CD8-positive, alpha-beta memory T cell (primary cell): Measurements from ENCODE around the gene TEX35. TPM values are rescaled to one million over a fixed set of nuclear protein-coding genes. Genes with fewer than 3 reads are reported as not detected.

Experiments
- CTCF ChIA-PET: fragments of 350-600 bp; sonication (Branson Sonifier 250); formaldehyde crosslinking; loops from one replicate; lab custom pipeline; 2021; ENCODE audit warnings: antibody characterized with exemption; lab: Charles Lee
- POLR2A ChIA-PET: fragments of 350-600 bp; sonication (Branson Sonifier 250); formaldehyde crosslinking; loops from one replicate; lab custom pipeline; 2021; ENCODE audit warnings: antibody characterized with exemption; lab: Charles Lee
- DNase-seq, 5 donors: peaks; one replicate each; pipeline versions ENCODE4 v3.0.0 to v3.0.0-alpha.2; 2020 to 2022; ENCODE audit warnings: mixed read lengths in 1 of 5
- H3K27ac ChIP-seq: one replicate; pipeline ENCODE4 v1.7.0; 2013; ENCODE audit warnings: low read depth, mild to moderate bottlenecking, low read length, moderate library complexity
- H3K27me3 ChIP-seq: 2 replicates; pipeline ENCODE4 v1.7.0; 2013; ENCODE audit warnings: low read length, mild to moderate bottlenecking; ENCODE audit not compliant: insufficient read depth, poor library complexity, severe bottlenecking
- H3K36me3 ChIP-seq: 2 replicates; pipeline ENCODE4 v1.7.0; 2013; ENCODE audit warnings: mild to moderate bottlenecking, low read length, moderate library complexity; ENCODE audit not compliant: insufficient read depth
- H3K4me1 ChIP-seq: 2 replicates; pipeline ENCODE4 v1.7.0; 2013; ENCODE audit warnings: mild to moderate bottlenecking, low read length, moderate library complexity; ENCODE audit not compliant: insufficient read depth
- H3K4me3 ChIP-seq: 2 replicates; pipeline ENCODE4 v1.7.0; 2013; ENCODE audit warnings: mild to moderate bottlenecking, low read length
- H3K9me3 ChIP-seq: 2 replicates; pipeline ENCODE4 v1.7.0; 2013; ENCODE audit warnings: mild to moderate bottlenecking, low read length
- H3K27ac Mint-ChIP-seq, 8 donors: one replicate each; pipeline ENCODE4 v1.8.0; 2020 to 2021; ENCODE audit warnings: mixed read lengths in 8 of 8, mild to moderate bottlenecking in 6 of 8, inconsistent platforms in 3 of 8, moderate library complexity in 3 of 8
- H3K27me3 Mint-ChIP-seq, 2 donors: one replicate each; pipeline ENCODE4 v1.8.0; 2020 to 2021; ENCODE audit warnings: mixed read lengths in 2 of 2, mild to moderate bottlenecking in 1 of 2, moderate library complexity in 1 of 2
- H3K36me3 Mint-ChIP-seq, 3 donors: one replicate each; pipeline ENCODE4 v1.8.0; 2020 to 2021; ENCODE audit warnings: mixed read lengths in 3 of 3, inconsistent platforms in 1 of 3, mild to moderate bottlenecking in 1 of 3
- H3K4me1 Mint-ChIP-seq, 3 donors: one replicate each; pipeline ENCODE4 v1.8.0; 2020 to 2021; ENCODE audit warnings: mixed read lengths in 3 of 3, inconsistent platforms in 1 of 3, mild to moderate bottlenecking in 1 of 3
- H3K4me3 Mint-ChIP-seq, 7 donors: one replicate each; pipeline ENCODE4 v1.8.0; 2020 to 2021; ENCODE audit warnings: mixed read lengths in 7 of 7, mild to moderate bottlenecking in 6 of 7, moderate library complexity in 4 of 7, inconsistent platforms in 2 of 7
- H3K9me3 Mint-ChIP-seq, 5 donors: one replicate each; pipeline ENCODE4 v1.8.0; 2020 to 2022; ENCODE audit warnings: mixed read lengths in 5 of 5, mild to moderate bottlenecking in 3 of 5, moderate library complexity in 2 of 5, inconsistent platforms in 1 of 5
- polyA plus RNA-seq: library from polyadenylated mRNA; unstranded; fragments of 300-500 nt; fragmentation: Illumina TruSeq; gene quantifications from one replicate; pipeline ENCODE4 v1.2.3, GENCODE V29; 2021
- total RNA-seq, 2 experiments: library from RNA; stranded (reverse); gene quantifications; one replicate each; pipeline ENCODE4 v1.2.3, GENCODE V29; 2021

Gene TEX35
- total and polyA plus RNA-seq, 3 experiments from 2014 or later: not detected

GRCh38 chr1:178495741-178496409 is 17.0 kb upstream of the TEX35 start:
- no peak overlapping the region for H3K27ac Mint-ChIP-seq
- POLR2A ChIA-PET: no interaction called here
- H3K4me3 Mint-ChIP-seq: no peak overlapping the region
- Histone ChIP-seq H3K4me1 (no peaks in the 10 kb centered on the region), H3K27me3 (no peaks in the 10 kb centered on the region), H3K36me3 (no peaks in the 10 kb centered on the region), H3K27ac (no peak overlapping the region), H3K4me3 (no peak overlapping the region), H3K9me3 (no peaks in the 10 kb centered on the region)
- no peaks in the 10 kb centered on the region for H3K36me3 Mint-ChIP-seq
- peaks cover 0 to 3% of the 10 kb centered on the region in 2 donors for H3K27me3 Mint-ChIP-seq
- CTCF ChIA-PET: no interaction called here
- H3K4me1 Mint-ChIP-seq: no peaks in the 10 kb centered on the region
- DNase-seq: no peak
- H3K9me3 Mint-ChIP-seq: no peaks in the 10 kb centered on the region

GRCh38 chr1:178496410-178497135 is 16.3 kb upstream of the TEX35 start, which contains the start of gene CLEC20A:
CLEC20A (minus strand) TSS chr1:178496964; CDS start chr1:178496939, 25 bp downstream.
- H3K27ac ChIP-seq: no peak within 1 kb of the TSS
- H3K27me3 Mint-ChIP-seq: peaks cover 3 to 5% of the 10 kb centered on the region in 2 donors
- H3K27ac Mint-ChIP-seq: no peak within 1 kb of the TSS
- H3K4me3 ChIP-seq: no peak within 1 kb of the TSS
- H3K4me1 ChIP-seq: no peaks in the 10 kb centered on the region
- ChIA-PET CTCF (no interaction called here), POLR2A (no interaction called here)
- H3K36me3 Mint-ChIP-seq: no peaks in the 10 kb centered on the region
- H3K36me3 ChIP-seq: no peaks in the 10 kb centered on the region
- no peak for DNase-seq
- H3K27me3 ChIP-seq: no peaks in the 10 kb centered on the region
- H3K9me3 Mint-ChIP-seq: no peaks in the 10 kb centered on the region
- no peak within 1 kb of the TSS for H3K4me3 Mint-ChIP-seq
- H3K9me3 ChIP-seq: no peaks in the 10 kb centered on the region
- peaks cover 0 to 2% (median 0%) of the 10 kb centered on the region in 3 donors for H3K4me1 Mint-ChIP-seq

DNA sequence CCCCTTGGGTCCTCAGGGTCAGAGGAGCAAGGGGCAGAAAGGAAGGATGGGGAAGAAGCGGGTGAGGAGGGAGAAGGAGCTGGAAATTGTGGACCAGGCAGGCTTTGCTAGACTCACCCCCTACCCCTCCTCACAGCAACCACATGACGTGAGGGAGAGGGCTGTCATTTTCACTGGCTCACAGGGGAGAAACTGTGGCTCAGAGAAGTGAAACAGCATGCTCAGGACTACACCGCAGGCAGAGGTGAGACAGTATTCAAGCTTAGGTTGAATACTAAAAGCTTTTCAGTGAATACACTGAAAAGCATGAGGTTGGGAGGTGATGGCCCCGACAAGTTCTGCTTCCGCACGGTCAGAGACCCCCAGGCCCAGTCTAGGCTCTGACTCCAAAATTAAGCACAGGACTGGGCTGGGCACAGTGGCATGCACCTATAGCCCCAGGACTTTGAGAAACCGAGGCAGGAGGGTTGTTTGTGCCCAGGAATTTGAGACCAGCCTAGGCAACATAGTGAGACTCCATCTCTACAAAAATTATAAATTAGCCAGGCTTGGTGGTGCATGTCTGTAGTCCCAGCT is 14.9 kb upstream of the TEX35 start:
- no peaks in the 10 kb centered on the region for H3K9me3 Mint-ChIP-seq
- Histone ChIP-seq H3K4me1 (no peaks in the 10 kb centered on the region), H3K9me3 (no peaks in the 10 kb centered on the region), H3K27me3 (no peaks in the 10 kb centered on the region), H3K36me3 (no peaks in the 10 kb centered on the region), H3K27ac (no peak overlapping the region), H3K4me3 (no peak overlapping the region)
- CTCF ChIA-PET: no interaction called here
- POLR2A ChIA-PET: no interaction called here
- H3K4me3 Mint-ChIP-seq: no peak overlapping the region
- DNase-seq: no peak
- H3K27me3 Mint-ChIP-seq: peaks cover 7% of the 10 kb centered on the region in 2 donors
- H3K36me3 Mint-ChIP-seq: no peaks in the 10 kb centered on the region
- H3K4me1 Mint-ChIP-seq: peaks cover 0 to 4% (median 0%) of the 10 kb centered on the region in 3 donors
- no peak overlapping the region for H3K27ac Mint-ChIP-seq

DNA sequence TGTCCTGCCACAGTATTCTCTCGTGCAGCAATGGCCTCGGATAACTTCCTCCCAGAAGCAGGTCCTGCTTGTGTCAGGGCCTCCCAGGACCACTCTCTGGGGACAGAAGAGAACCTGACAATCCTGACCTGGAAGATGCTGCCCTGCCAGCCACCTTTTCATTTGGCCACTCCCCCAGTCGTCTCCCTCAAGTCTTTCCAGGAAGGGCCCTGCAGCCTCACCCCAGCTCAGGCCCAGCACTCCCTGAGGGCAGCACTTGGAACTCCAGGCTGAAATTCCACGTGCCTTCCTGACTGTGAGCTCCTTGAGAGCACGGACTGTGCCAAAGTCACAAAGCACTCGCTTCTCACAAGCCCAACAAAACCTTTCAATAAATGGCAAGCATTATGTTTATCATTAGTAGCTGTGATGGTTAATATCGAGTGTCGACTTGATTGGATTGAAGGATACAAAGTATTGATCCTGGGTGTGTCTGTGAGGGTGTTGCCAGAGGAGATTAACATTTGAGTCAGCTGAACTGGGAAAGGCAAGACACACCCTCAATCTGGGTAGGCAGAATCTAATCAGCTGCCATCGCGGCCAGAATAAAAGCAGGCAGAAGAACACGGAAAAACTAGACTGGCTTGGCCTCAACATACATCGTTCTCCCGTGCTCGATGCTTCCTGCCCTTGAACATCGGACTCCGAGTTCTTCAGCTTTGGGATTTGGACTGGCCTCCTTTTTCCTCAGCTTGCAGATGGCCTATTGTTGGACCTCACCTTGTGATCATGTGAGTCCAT is 13.8 kb upstream of the TEX35 start:
- no peak for DNase-seq
- ChIA-PET CTCF (no interaction called here), POLR2A (no interaction called here)
- H3K27ac ChIP-seq: no peak overlapping the region
- Mint-ChIP-seq H3K4me1 (peaks cover 0 to 4% (median 0%) of the 10 kb centered on the region in 3 donors), H3K9me3 (no peaks in the 10 kb centered on the region), H3K4me3 (no peak overlapping the region), H3K27me3 (peaks cover 7 to 15% of the 10 kb centered on the region in 2 donors), H3K27ac (no peak overlapping the region), H3K36me3 (no peaks in the 10 kb centered on the region)
- H3K4me3 ChIP-seq: no peak overlapping the region
- H3K27me3 ChIP-seq: no peaks in the 10 kb centered on the region
- H3K4me1 ChIP-seq: no peaks in the 10 kb centered on the region
- no peaks in the 10 kb centered on the region for H3K9me3 ChIP-seq
- no peaks in the 10 kb centered on the region for H3K36me3 ChIP-seq

DNA sequence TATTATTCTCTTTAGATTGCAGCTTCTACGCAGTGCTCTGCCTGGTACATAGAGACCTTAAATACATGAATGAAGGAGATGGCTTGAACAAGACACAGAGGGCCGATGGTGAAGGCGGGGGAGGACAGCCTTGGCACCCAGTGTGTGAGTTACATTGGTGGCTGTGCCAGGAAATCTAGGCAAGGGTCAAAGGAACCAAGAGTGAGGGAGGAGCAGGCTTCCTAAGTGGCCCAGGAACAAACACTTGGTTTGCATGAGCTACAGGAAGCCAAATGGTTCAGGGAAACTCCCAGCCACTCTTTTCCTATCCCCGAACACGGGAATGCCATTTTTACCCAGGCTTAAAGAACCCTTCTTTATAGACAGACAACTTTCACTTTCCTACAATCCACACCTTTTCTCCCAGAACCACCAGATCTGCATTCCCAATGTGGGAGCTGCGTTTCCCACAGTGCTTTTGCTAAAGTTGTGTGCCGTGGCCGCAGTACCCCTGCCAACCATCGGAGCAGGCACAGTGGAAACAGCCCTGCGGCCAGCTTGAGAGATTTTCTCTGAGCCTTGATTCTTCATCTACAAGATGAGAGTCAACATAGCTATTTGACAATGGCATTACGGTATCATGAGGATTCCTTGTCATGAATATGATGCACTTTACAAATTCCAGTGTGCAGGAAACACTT is 12.7 kb upstream of the TEX35 start:
- no peak overlapping the region for H3K27ac Mint-ChIP-seq
- peaks cover 7 to 18% of the 10 kb centered on the region in 2 donors for H3K27me3 Mint-ChIP-seq
- H3K36me3 ChIP-seq: no peaks in the 10 kb centered on the region
- H3K4me3 ChIP-seq: no peak overlapping the region
- CTCF ChIA-PET: interaction anchor here (0.6 to 1.9 kb wide), 4 partner anchors 11 to 1415 kb away, joined by 3 to 6 read pairs (median 4); no protein-coding TSS in a partner anchor
- H3K27me3 ChIP-seq: no peaks in the 10 kb centered on the region
- peaks cover 0 to 4% (median 0%) of the 10 kb centered on the region in 3 donors for H3K4me1 Mint-ChIP-seq
- H3K9me3 Mint-ChIP-seq: no peaks in the 10 kb centered on the region
- no peak overlapping the region for H3K27ac ChIP-seq
- H3K36me3 Mint-ChIP-seq: no peaks in the 10 kb centered on the region
- no peaks in the 10 kb centered on the region for H3K9me3 ChIP-seq
- H3K4me1 ChIP-seq: no peaks in the 10 kb centered on the region
- no peak overlapping the region for H3K4me3 Mint-ChIP-seq
- DNase-seq: no peak
- POLR2A ChIA-PET: no interaction called here

- Mint-ChIP-seq H3K9me3 (no peaks in the 10 kb centered on the region), H3K27ac (no peak overlapping the region), H3K4me1 (peaks cover 0 to 4% (median 0%) of the 10 kb centered on the region in 3 donors), H3K27me3 (peaks cover 7 to 18% of the 10 kb centered on the region in 2 donors), H3K36me3 (no peaks in the 10 kb centered on the region), H3K4me3 (no peak overlapping the region)
- Histone ChIP-seq H3K4me3 (no peak overlapping the region), H3K27me3 (no peaks in the 10 kb centered on the region), H3K4me1 (no peaks in the 10 kb centered on the region), H3K27ac (no peak overlapping the region), H3K9me3 (no peaks in the 10 kb centered on the region), H3K36me3 (no peaks in the 10 kb centered on the region)
- ChIA-PET POLR2A (no interaction called here), CTCF (interaction anchor here (0.6 to 1.9 kb wide), 3 partner anchors 10 to 1414 kb away, joined by 3 to 6 read pairs (median 3); no protein-coding TSS in a partner anchor)
- no peak for DNase-seq
These were observed 11.9 kb upstream of the TEX35 start for GRCh38 chr1:178500936-178501554.

- DNase-seq: peak in 1 of 5 donors; percentile 9
- no peaks in the 10 kb centered on the region for H3K36me3 Mint-ChIP-seq
- POLR2A ChIA-PET: no interaction called here
- no peak overlapping the region for H3K27ac Mint-ChIP-seq
- H3K27me3 Mint-ChIP-seq: peaks cover 9 to 18% of the 10 kb centered on the region in 2 donors
- H3K9me3 Mint-ChIP-seq: no peaks in the 10 kb centered on the region
- Histone ChIP-seq H3K27ac (no peak overlapping the region), H3K27me3 (no peaks in the 10 kb centered on the region), H3K9me3 (no peaks in the 10 kb centered on the region), H3K4me1 (no peaks in the 10 kb centered on the region), H3K36me3 (no peaks in the 10 kb centered on the region), H3K4me3 (no peak overlapping the region)
- CTCF ChIA-PET: interaction anchor here (1.4 to 1.9 kb wide), 2 partner anchors 10 to 27 kb away, joined by 3 to 6 read pairs; no protein-coding TSS in a partner anchor
- peaks cover 0 to 4% (median 0%) of the 10 kb centered on the region in 3 donors for H3K4me1 Mint-ChIP-seq
- no peak overlapping the region for H3K4me3 Mint-ChIP-seq
These were observed 11.1 kb upstream of the TEX35 start for GRCh38 chr1:178501705-178502329.
